Breast epithelium (tissue), 3 donors: ENCODE data around the gene SAGE1.

Source experiments
- CTCF ChIP-seq, 3 donors: fragments of 450-650 bp; IDR thresholded peaks; one replicate each; pipeline ENCODE4 v1.5.1; 2016 to 2017; ENCODE audit warnings: antibody characterized with exemption in 3 of 3, mild to moderate bottlenecking in 3 of 3, moderate library complexity in 3 of 3
- POLR2AphosphoS5 ChIP-seq, 3 donors: sonication (generic); formaldehyde crosslinking; IDR thresholded peaks; one replicate each; pipeline ENCODE4 v1.6.1; 2017; ENCODE audit warnings: antibody characterized with exemption in 3 of 3

GRCh38 chrX:135910251-135910650 is 16.7 kb downstream of the SAGE1 start:
- TF ChIP-seq CTCF (IDR thresholded peaks at IDR 0.05): no peak
- TF ChIP-seq POLR2AphosphoS5 (IDR thresholded peaks at IDR 0.05): no peak
